Activated CD4-positive, alpha-beta T cell treated with anti-CD3 and anti-CD28 coated beads for 36 hours (primary cell): ENCODE results near the gene MPV17L2. TPM values are rescaled to one million over a fixed set of nuclear protein-coding genes. Genes with fewer than 3 reads are reported as not detected.
A peak's percentile ranks its signal among the peaks of the same experiment; 100 is the strongest.

Experiments
- ATAC-seq: fragments of 200-7000 bp; cut with Tn5 transposase; one replicate; pipeline ENCODE4 v1.10.0; 2021; ENCODE audit warnings: mild to moderate bottlenecking, moderate library complexity
- CTCF ChIA-PET: fragments of 350-600 bp; sonication (Branson Sonifier 250); formaldehyde crosslinking; loops from one replicate; lab custom pipeline; 2021; ENCODE audit warnings: antibody characterized with exemption; lab: Charles Lee
- POLR2A ChIA-PET: fragments of 350-600 bp; sonication (Branson Sonifier 250); formaldehyde crosslinking; loops from one replicate; lab custom pipeline; 2021; ENCODE audit warnings: antibody characterized with exemption, inconsistent platforms; lab: Charles Lee
- DNase-seq: peaks from one replicate; pipeline ENCODE4 v3.0.0-alpha.2; 2020
- H3K27ac Mint-ChIP-seq: one replicate; pipeline ENCODE4 v1.8.0; 2021; ENCODE audit warnings: mixed read lengths
- H3K27me3 Mint-ChIP-seq: one replicate; pipeline ENCODE4 v1.8.0; 2021; ENCODE audit warnings: mixed read lengths
- H3K36me3 Mint-ChIP-seq: one replicate; pipeline ENCODE4 v1.8.0; 2021; ENCODE audit warnings: low read depth, mixed read lengths
- H3K4me1 Mint-ChIP-seq: one replicate; pipeline ENCODE4 v1.8.0; 2021; ENCODE audit warnings: mixed read lengths
- H3K4me3 Mint-ChIP-seq: one replicate; pipeline ENCODE4 v1.8.0; 2021; ENCODE audit warnings: mild to moderate bottlenecking, moderate library complexity, mixed read lengths
- H3K9me3 Mint-ChIP-seq: one replicate; pipeline ENCODE4 v1.8.0; 2021; ENCODE audit warnings: low read depth, mixed read lengths
- intact Hi-C, 2 experiments: fragments of 100-400 bp; cut with DNase I in 1 of 2; cut with micrococcal nuclease in 1 of 2; formaldehyde crosslinking; loops; one replicate each; pipeline versions ENCODE4 v1.14.2 to v1.15.1; 2022 to 2024; cut with DNase I, micrococcal nuclease
- total RNA-seq, 2 experiments: library from RNA; stranded (reverse); gene quantifications; one replicate each; pipeline ENCODE4 v1.2.3, GENCODE V29; 2021

The MPV17L2 gene
- total RNA-seq, 2 experiments from 2014 or later = 5.7 to 6.2 TPM

GRCh38 chr19:18191640-18192062 lies 1.4 kb upstream of the MPV17L2 start:
- intact Hi-C loops = loop anchor here (1.0 to 2.0 kb wide), 15 partner anchors 13 to 727 kb away; partner anchors contain the start of genes COPE (in 1 of the 2), DDX49 (in 1 of the 2), ELL (in 1 of the 2) and IFI30 (in 1 of the 2)
- ChIA-PET CTCF (interaction anchor here (0.7 to 2.5 kb wide), 13 partner anchors 12 to 228 kb away, joined by 3 to 13 read pairs (median 6); partner anchors contain the start of genes RAB3A and SSBP4), POLR2A (interaction anchor here (0.6 kb wide), 1 partner anchor 24 kb away, joined by 3 read pairs; no protein-coding TSS in a partner anchor)
- Mint-ChIP-seq H3K27me3 (no peaks in the 10 kb centered on the region), H3K4me1 (peaks cover 22% of the 10 kb centered on the region), H3K27ac (peak overlapping the region; percentile 91), H3K36me3 (no peaks in the 10 kb centered on the region), H3K4me3 (peak overlapping the region; percentile 79), H3K9me3 (no peaks in the 10 kb centered on the region)
- DNase-seq (no peak), ATAC-seq (no peak)

DNA sequence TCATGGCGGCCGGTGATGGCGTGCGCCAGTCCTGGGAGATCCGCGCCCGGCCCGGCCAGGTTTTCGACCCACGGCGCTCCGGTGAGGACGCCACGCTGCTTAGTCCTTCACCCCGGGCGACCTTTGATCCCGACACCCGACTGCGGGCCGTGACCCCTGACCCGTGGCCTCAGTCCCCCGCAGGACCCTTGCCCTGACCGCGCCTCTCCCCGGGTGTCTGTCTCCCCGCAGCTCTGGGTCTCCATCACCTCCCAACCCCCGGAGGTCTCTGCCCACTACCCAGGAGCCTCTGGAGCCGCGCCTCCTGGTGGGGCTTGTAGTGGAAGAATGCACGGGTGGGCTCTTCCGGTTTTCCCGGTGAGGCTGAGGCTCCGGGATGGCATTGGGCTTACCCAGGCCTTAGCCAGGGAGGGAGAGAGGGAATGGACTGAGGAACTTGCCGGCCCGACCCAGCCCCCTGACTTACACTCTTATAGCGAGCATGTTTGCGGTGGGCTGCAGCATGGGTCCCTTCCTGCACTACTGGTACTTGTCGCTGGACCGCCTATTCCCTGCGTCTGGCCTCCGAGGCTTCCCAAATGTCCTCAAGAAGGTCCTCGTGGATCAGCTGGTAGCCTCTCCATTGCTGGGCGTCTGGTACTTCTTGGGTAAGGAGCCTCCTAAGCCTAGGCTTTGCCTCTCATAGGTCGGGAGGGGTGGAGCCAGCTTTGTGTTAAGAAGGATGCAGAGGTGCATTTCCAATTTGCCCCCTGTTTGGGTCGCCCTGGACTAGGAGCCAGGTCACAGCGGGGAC lies 566 bp downstream of the MPV17L2 start:
- intact Hi-C loops = loop anchor here (1.0 to 2.0 kb wide), 6 partner anchors 11 to 725 kb away; partner anchors contain the start of genes COPE (in 1 of the 2), DDX49 (in 1 of the 2), KXD1 (in 1 of the 2) and LSM4 (in 1 of the 2)
- DNase-seq (no peak), ATAC-seq (no peak)
- Mint-ChIP-seq H3K36me3 (peaks cover 6% of the 10 kb centered on the region), H3K27me3 (no peaks in the 10 kb centered on the region), H3K9me3 (no peaks in the 10 kb centered on the region), H3K4me3 (peak overlapping the region; percentile 79), H3K27ac (peak overlapping the region; percentile 91), H3K4me1 (peaks cover 22% of the 10 kb centered on the region)
- ChIA-PET CTCF (interaction anchor here (0.6 to 2.5 kb wide), 25 partner anchors 9 to 742 kb away, joined by 3 to 13 read pairs (median 4); partner anchors contain the start of genes CCDC124, JUND, LSM4 and RAB3A), POLR2A (interaction anchor here (1.0 to 1.1 kb wide), 4 partner anchors 19 to 135 kb away, joined by 3 to 8 read pairs (median 3); partner anchors contain the start of genes JUND and LSM4)

- DNase-seq = no peak
- ChIA-PET POLR2A (no interaction called here), CTCF (interaction anchor here (0.7 to 1.6 kb wide), 4 partner anchors 26 to 58 kb away, joined by 3 to 5 read pairs (median 4); no protein-coding TSS in a partner anchor)
- ATAC-seq = no peak
- Mint-ChIP-seq H3K4me1 (peaks cover 22% of the 10 kb centered on the region), H3K27me3 (no peaks in the 10 kb centered on the region), H3K27ac (no peak overlapping the region), H3K9me3 (no peaks in the 10 kb centered on the region), H3K36me3 (peaks cover 11% of the 10 kb centered on the region), H3K4me3 (peak overlapping the region; percentile 79)
- intact Hi-C loops = no loop called here
Measured at GRCh38 chr19:18194181-18194530, 1.1 kb downstream of the MPV17L2 start.

GRCh38 chr19:18194554-18195238 lies 1.7 kb downstream of the MPV17L2 start:
- H3K9me3 Mint-ChIP-seq = no peaks in the 10 kb centered on the region
- peak overlapping the region; percentile 79 for H3K4me3 Mint-ChIP-seq
- DNase-seq (peak; percentile 63), ATAC-seq (no peak)
- CTCF ChIA-PET = interaction anchor here (0.7 to 1.6 kb wide), 3 partner anchors 26 to 57 kb away, joined by 3 to 5 read pairs (median 4); no protein-coding TSS in a partner anchor
- peaks cover 22% of the 10 kb centered on the region for H3K4me1 Mint-ChIP-seq
- H3K36me3 Mint-ChIP-seq = peaks cover 12% of the 10 kb centered on the region
- H3K27me3 Mint-ChIP-seq = no peaks in the 10 kb centered on the region
- POLR2A ChIA-PET = no interaction called here
- H3K27ac Mint-ChIP-seq = no peak overlapping the region
- intact Hi-C loops = no loop called here

DNA sequence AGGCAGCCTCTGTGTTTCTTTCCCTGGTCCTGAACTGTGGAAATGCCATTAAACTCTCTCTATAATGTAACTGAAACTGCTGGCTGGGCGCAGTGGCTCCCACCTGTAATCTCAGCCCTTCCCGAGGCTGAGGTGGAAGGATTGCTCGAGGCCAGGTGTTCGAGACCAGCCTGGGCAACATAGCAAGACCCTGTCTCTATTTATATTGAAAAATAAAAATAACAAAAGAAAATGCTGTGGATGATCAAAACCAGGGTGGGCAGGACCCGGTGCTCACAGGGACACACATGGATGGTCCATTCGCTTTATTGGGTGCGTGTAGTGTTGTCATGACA lies 3.5 kb downstream of the MPV17L2 start:
- Mint-ChIP-seq H3K4me1 (peaks cover 22% of the 10 kb centered on the region), H3K27ac (no peak overlapping the region), H3K9me3 (no peaks in the 10 kb centered on the region), H3K36me3 (peaks cover 15% of the 10 kb centered on the region), H3K4me3 (no peak overlapping the region), H3K27me3 (no peaks in the 10 kb centered on the region)
- no peak for DNase-seq
- intact Hi-C loops = no loop called here
- POLR2A ChIA-PET = no interaction called here
- CTCF ChIA-PET = no interaction called here
- no peak for ATAC-seq

- POLR2A ChIA-PET = no interaction called here
Measured at GRCh38 chr19:18197306-18197705, 4.3 kb downstream of the MPV17L2 start.

DNA sequence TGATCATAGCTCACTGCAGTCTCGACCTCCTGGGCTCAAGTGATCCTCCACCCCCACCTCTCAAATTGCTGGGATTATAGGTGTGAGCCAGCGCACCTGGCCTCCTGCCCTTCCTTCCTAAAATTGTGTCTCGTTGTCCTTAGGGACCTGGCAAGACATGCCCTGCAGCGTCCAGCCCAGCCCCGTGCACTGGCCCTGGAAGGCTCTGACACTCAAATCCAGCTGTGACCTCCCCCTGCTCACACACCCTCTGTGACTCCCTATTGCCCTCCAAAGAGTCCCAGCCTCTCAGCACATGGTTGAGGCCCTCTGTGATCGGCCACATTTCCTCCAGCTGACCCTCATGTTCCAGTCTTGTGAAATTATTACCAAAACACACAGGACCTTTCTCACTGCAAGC lies 4.9 kb downstream of the MPV17L2 start:
- intact Hi-C loops = no loop called here
- no peaks in the 10 kb centered on the region for H3K27me3 Mint-ChIP-seq
- ATAC-seq (no peak), DNase-seq (no peak)
- ChIA-PET CTCF (no interaction called here), POLR2A (no interaction called here)
- peaks cover 17% of the 10 kb centered on the region for H3K36me3 Mint-ChIP-seq
- H3K9me3 Mint-ChIP-seq = no peaks in the 10 kb centered on the region
- no peak overlapping the region for H3K27ac Mint-ChIP-seq
- H3K4me3 Mint-ChIP-seq = no peak overlapping the region
- H3K4me1 Mint-ChIP-seq = peaks cover 19% of the 10 kb centered on the region

More at GRCh38 chr19:18197306-18197705, 4.3 kb downstream of the MPV17L2 start:
- no peaks in the 10 kb centered on the region for H3K27me3 Mint-ChIP-seq
- no peaks in the 10 kb centered on the region for H3K9me3 Mint-ChIP-seq
- CTCF ChIA-PET = no interaction called here
- intact Hi-C loops = no loop called here
- no peak overlapping the region for H3K27ac Mint-ChIP-seq
- no peak for DNase-seq
- H3K4me1 Mint-ChIP-seq = peaks cover 18% of the 10 kb centered on the region
- no peak for ATAC-seq
- peaks cover 17% of the 10 kb centered on the region for H3K36me3 Mint-ChIP-seq
- no peak overlapping the region for H3K4me3 Mint-ChIP-seq

- DNase-seq (no peak), ATAC-seq (no peak)
- Mint-ChIP-seq H3K27ac (no peak overlapping the region), H3K9me3 (no peaks in the 10 kb centered on the region), H3K36me3 (peaks cover 19% of the 10 kb centered on the region), H3K27me3 (no peaks in the 10 kb centered on the region), H3K4me3 (no peak overlapping the region), H3K4me1 (peaks cover 22% of the 10 kb centered on the region)
- ChIA-PET CTCF (no interaction called here), POLR2A (no interaction called here)
- intact Hi-C loops = no loop called here
Measured at GRCh38 chr19:18198374-18198773, 5.4 kb downstream of the MPV17L2 start.

DNA sequence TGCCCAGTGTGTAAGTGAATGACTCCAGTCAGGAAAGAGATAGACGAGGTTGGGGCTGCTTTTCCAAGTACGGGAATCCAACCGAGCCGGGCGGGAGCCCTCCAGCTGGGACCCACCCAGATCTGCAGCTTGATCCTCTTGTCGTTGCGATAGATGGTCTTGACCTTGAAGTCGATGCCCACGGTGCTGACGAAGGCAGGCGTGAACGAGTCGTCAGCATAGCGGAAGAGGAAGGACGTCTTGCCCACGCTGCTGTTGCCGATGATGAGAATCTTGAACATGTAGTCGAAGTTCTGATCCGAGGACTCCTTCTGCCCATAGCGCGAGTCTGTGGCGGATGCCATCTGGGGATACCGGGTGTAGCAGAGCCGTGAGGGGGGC lies 9.4 kb downstream of the MPV17L2 start:
- CTCF ChIA-PET = interaction anchor here (0.9 to 1.1 kb wide), 3 partner anchors 17 to 52 kb away, joined by 3 to 5 read pairs (median 3); no protein-coding TSS in a partner anchor
- intact Hi-C loops = no loop called here
- peak overlapping the region; percentile 96 for H3K4me3 Mint-ChIP-seq

DNA sequence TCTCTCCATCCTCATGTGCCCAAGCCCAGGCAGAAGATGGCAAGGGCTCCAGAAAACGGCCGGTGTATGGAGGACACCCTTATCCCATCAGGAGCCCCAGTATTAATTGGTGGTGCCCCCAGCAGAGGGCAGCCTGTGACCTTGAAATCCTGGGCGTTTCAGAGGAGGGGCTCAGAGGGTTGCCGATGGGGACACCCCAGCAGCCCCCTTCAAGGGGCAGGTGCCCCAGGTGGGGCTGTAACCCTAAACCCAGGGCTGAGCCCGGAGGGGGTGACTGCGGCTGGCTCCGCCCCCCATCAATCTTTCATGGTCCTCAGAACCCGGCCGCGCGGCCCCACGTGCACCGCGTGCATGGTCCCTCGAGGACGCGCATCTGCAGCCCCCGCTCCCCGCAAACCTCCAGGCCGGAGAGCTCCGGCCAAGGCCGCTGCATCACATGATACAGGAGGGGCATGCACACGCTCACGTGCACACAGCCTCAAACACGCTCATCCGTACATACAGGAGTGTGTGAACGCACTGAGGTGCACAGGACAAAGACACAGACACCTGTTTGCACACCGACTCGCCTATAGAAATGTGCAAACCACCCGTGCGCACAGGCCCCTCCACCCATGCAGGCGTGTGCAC lies 9.9 kb downstream of the MPV17L2 start:
- intact Hi-C loops = no loop called here
- ChIA-PET CTCF (interaction anchor here (1.0 to 1.2 kb wide), 3 partner anchors 11 to 52 kb away, joined by 3 to 8 read pairs (median 5); partner anchors contain the start of gene MPV17L2), POLR2A (interaction anchor here (2.6 kb wide), 1 partner anchor 79 kb away, joined by 9 read pairs; the partner anchor contains the start of gene JUND)
- Mint-ChIP-seq H3K4me3 (peak overlapping the region; percentile 96), H3K9me3 (no peaks in the 10 kb centered on the region), H3K36me3 (peaks cover 18% of the 10 kb centered on the region), H3K27me3 (no peaks in the 10 kb centered on the region), H3K4me1 (peaks cover 18% of the 10 kb centered on the region), H3K27ac (peak overlapping the region; percentile 83)
- ATAC-seq (no peak), DNase-seq (peak; percentile 48)

More for the DNA sequence above, 9.4 kb downstream of the MPV17L2 start:
- Mint-ChIP-seq H3K9me3 (no peaks in the 10 kb centered on the region), H3K27me3 (no peaks in the 10 kb centered on the region), H3K4me1 (peaks cover 18% of the 10 kb centered on the region), H3K27ac (no peak overlapping the region), H3K36me3 (peaks cover 19% of the 10 kb centered on the region)
- POLR2A ChIA-PET = no interaction called here
- no peak for DNase-seq
- no peak for ATAC-seq
